ENCODE data around the gene BST2. TPM values are rescaled to one million over a fixed set of nuclear protein-coding genes. Genes with fewer than 3 reads are reported as not detected.

BST2 gene
- total and polyA plus RNA-seq, 4 donors: 25.6 to 239 (median 123) TPM

DNA sequence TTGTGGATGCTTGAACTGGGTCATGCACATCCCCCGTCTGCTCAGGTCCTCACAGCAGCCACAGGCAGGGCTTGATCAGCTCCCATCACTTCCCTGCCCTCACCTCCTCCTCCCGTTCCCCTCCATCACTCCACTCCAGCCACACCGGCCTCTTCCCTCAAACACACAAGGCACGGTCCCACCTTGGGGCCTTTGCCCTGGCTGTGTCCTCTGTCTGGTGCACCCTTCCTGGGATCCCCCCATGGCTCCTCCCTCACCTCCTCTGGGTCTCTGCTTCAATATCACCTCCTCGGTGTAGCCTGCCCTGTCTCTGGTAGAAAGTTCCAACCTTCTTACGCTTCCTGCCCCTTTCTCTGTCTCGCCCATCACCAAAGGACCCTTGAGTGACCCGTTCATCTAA lies 52.0 kb downstream of the BST2 start:
- 79% methylated on average over 8 of the region's 8 CpGs for WGBS
- H3K4me1 ChIP-seq (ENCODE audit: control insufficient read depth in 4 of 4, insufficient read depth in 4 of 4, low read length in 3 of 4): no peaks in the 10 kb centered on the region

More for the DNA sequence above, 52.0 kb downstream of the BST2 start:
- Histone ChIP-seq H3K4me3 (ENCODE audit: low read depth in 1 of 3, low read length in 3 of 3) (no peak overlapping the region), H3K27ac (ENCODE audit: low read depth in 1 of 2, low read length in 2 of 2) (no peak overlapping the region), H3K9ac (ENCODE audit: low read depth in 1 of 2, low read length in 2 of 2) (no peak overlapping the region), H3K27me3 (ENCODE audit: control insufficient read depth in 4 of 4, insufficient read depth in 4 of 4, low read length in 3 of 4) (no peaks in the 10 kb centered on the region), H3K9me3 (ENCODE audit: control insufficient read depth in 4 of 4, low read length in 3 of 4) (no peaks in the 10 kb centered on the region), H3K36me3 (ENCODE audit: control insufficient read depth in 4 of 4, insufficient read depth in 3 of 4, low read depth in 1 of 4, low read length in 3 of 4) (no peaks in the 10 kb centered on the region)
- DNase-seq (ENCODE audit: low spot score): no peak
- TF ChIP-seq CTCF (IDR thresholded peaks at IDR 0.05; ENCODE audit: low read depth, low read length, missing input control) (no peak), ZBTB33 (IDR thresholded peaks at IDR 0.05) (no peak), SP1 (IDR thresholded peaks at IDR 0.05) (no peak), ATF3 (IDR thresholded peaks at IDR 0.05) (no peak), TAF1 (conservative IDR thresholded peaks at IDR 0.05) (no peak), NR2F2 (IDR thresholded peaks at IDR 0.05) (no peak), HNF4A (conservative IDR thresholded peaks at IDR 0.05) (no peak), EGR1 (IDR thresholded peaks at IDR 0.05; ENCODE audit: low read depth in 2 of 2) (no peak), RXRA (IDR thresholded peaks at IDR 0.05) (no peak), GABPA (IDR thresholded peaks at IDR 0.05 in 1 of 2, conservative IDR thresholded peaks at IDR 0.05 in 1 of 2) (no peak), FOXA2 (IDR thresholded peaks at IDR 0.05) (no peak), HNF4G (IDR thresholded peaks at IDR 0.05) (no peak), JUND (IDR thresholded peaks at IDR 0.05) (no peak), RAD21 (IDR thresholded peaks at IDR 0.05) (no peak), YY1 (IDR thresholded peaks at IDR 0.05) (no peak), FOXA1 (IDR thresholded peaks at IDR 0.05) (no peak)
- TF ChIP-seq, protein P1, sequence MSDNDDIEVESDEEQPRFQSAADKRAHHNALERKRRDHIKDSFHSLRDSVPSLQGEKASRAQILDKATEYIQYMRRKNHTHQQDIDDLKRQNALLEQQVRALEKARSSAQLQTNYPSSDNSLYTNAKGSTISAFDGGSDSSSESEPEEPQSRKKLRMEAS (IDR thresholded peaks at IDR 0.05): no peak
- TF ChIP-seq, protein P2, sequence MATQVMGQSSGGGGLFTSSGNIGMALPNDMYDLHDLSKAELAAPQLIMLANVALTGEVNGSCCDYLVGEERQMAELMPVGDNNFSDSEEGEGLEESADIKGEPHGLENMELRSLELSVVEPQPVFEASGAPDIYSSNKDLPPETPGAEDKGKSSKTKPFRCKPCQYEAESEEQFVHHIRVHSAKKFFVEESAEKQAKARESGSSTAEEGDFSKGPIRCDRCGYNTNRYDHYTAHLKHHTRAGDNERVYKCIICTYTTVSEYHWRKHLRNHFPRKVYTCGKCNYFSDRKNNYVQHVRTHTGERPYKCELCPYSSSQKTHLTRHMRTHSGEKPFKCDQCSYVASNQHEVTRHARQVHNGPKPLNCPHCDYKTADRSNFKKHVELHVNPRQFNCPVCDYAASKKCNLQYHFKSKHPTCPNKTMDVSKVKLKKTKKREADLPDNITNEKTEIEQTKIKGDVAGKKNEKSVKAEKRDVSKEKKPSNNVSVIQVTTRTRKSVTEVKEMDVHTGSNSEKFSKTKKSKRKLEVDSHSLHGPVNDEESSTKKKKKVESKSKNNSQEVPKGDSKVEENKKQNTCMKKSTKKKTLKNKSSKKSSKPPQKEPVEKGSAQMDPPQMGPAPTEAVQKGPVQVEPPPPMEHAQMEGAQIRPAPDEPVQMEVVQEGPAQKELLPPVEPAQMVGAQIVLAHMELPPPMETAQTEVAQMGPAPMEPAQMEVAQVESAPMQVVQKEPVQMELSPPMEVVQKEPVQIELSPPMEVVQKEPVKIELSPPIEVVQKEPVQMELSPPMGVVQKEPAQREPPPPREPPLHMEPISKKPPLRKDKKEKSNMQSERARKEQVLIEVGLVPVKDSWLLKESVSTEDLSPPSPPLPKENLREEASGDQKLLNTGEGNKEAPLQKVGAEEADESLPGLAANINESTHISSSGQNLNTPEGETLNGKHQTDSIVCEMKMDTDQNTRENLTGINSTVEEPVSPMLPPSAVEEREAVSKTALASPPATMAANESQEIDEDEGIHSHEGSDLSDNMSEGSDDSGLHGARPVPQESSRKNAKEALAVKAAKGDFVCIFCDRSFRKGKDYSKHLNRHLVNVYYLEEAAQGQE (IDR thresholded peaks at IDR 0.05): no peak

Other genes with a start within 250 kb of the BST2 start
- 10 to 100 TPM in 1 of 2 donors, 1 to 10 TPM in 1; 9.6 to 13.6 TPM for gene USE1, start 190.3 kb downstream of the BST2 start, total RNA-seq
- gene USE1, start 190.3 kb downstream of the BST2 start, polyA plus RNA-seq: 10 to 100 TPM; 22.6 to 27.8 TPM
- 10 to 100 TPM in 1 of 2 donors, 1 to 10 TPM in 1; 4.9 to 10.5 TPM for gene OCEL1, start 179.4 kb downstream of the BST2 start, total RNA-seq
- 10 to 100 TPM; 31.1 to 32.5 TPM for gene OCEL1, start 179.4 kb downstream of the BST2 start, polyA plus RNA-seq
- gene NR2F6, start 159.7 kb downstream of the BST2 start, total RNA-seq: 10 to 100 TPM; 52.2 to 86.1 TPM
- gene NR2F6, start 159.7 kb downstream of the BST2 start, polyA plus RNA-seq: 10 to 100 TPM; 30.5 to 53.1 TPM
- 1 to 10 TPM; 2.1 to 2.6 TPM for gene USHBP1, start 140.9 kb downstream of the BST2 start, total RNA-seq
- gene USHBP1, start 140.9 kb downstream of the BST2 start, polyA plus RNA-seq: 1 to 10 TPM; 1.2 to 1.6 TPM
- 10 to 100 TPM; 29.3 to 47.0 TPM for gene BABAM1, start 138.2 kb downstream of the BST2 start, total RNA-seq
- gene BABAM1, start 138.2 kb downstream of the BST2 start, polyA plus RNA-seq: 10 to 100 TPM; 31.3 to 35.7 TPM
- 10 to 100 TPM in 1 of 2 donors, under 1 TPM in 1; 0.42 to 43.2 TPM for gene ANKLE1, start 123.7 kb downstream of the BST2 start, total RNA-seq
- under 1 TPM; 0.10 to 0.15 TPM for gene ANKLE1, start 123.7 kb downstream of the BST2 start, polyA plus RNA-seq
- 10 to 100 TPM in 1 of 2 donors, 1 to 10 TPM in 1; 6.3 to 26.9 TPM for gene ABHD8, start 102.2 kb downstream of the BST2 start, total RNA-seq
- 10 to 100 TPM in 1 of 2 donors, 1 to 10 TPM in 1; 8.6 to 20.2 TPM for gene ABHD8, start 102.2 kb downstream of the BST2 start, polyA plus RNA-seq
- 100 to 1,000 TPM in 1 of 2 donors, 10 to 100 TPM in 1; 23.3 to 123 TPM for gene MRPL34, start 99.8 kb downstream of the BST2 start, total RNA-seq
- gene MRPL34, start 99.8 kb downstream of the BST2 start, polyA plus RNA-seq: 100 to 1,000 TPM; 158 to 301 TPM
- gene DDA1, start 96.1 kb downstream of the BST2 start, total RNA-seq: 10 to 100 TPM in 1 of 2 donors, 1 to 10 TPM in 1; 7.9 to 13.5 TPM
- 10 to 100 TPM; 28.2 to 37.9 TPM for gene DDA1, start 96.1 kb downstream of the BST2 start, polyA plus RNA-seq
- 1 to 10 TPM; 1.8 to 5.8 TPM for gene ANO8, start 70.8 kb downstream of the BST2 start, total RNA-seq
- gene ANO8, start 70.8 kb downstream of the BST2 start, polyA plus RNA-seq: 1 to 10 TPM in 1 of 2 donors, under 1 TPM in 1; 0.75 to 2.3 TPM
- gene GTPBP3, start 68.1 kb downstream of the BST2 start, total RNA-seq: 10 to 100 TPM in 1 of 2 donors, 1 to 10 TPM in 1; 9.8 to 15.5 TPM
- gene GTPBP3, start 68.1 kb downstream of the BST2 start, polyA plus RNA-seq: 1 to 10 TPM; 4.9 to 9.4 TPM
- gene PLVAP, start 28.3 kb downstream of the BST2 start, total RNA-seq: 10 to 100 TPM in 1 of 2 donors, 1 to 10 TPM in 1; 7.4 to 11.8 TPM
- 1 to 10 TPM; 4.2 to 9.9 TPM for gene PLVAP, start 28.3 kb downstream of the BST2 start, polyA plus RNA-seq
- under 1 TPM in 1 of 2 donors, not detected in 1; 0.50 TPM for gene CCDC194, start 11.4 kb downstream of the BST2 start, total RNA-seq
- gene CCDC194, start 11.4 kb downstream of the BST2 start, polyA plus RNA-seq: under 1 TPM in 1 of 2 donors, not detected in 1; 0.12 TPM
- gene MVB12A, start 14.4 kb upstream of the BST2 start, total RNA-seq: 10 to 100 TPM in 1 of 2 donors, 1 to 10 TPM in 1; 9.8 to 17.2 TPM
- gene MVB12A, start 14.4 kb upstream of the BST2 start, polyA plus RNA-seq: 10 to 100 TPM; 14.3 to 22.8 TPM
- gene TMEM221, start 43.0 kb upstream of the BST2 start, total RNA-seq: under 1 TPM; 0.08 to 0.14 TPM
- gene TMEM221, start 43.0 kb upstream of the BST2 start, polyA plus RNA-seq: under 1 TPM; 0.06 to 0.15 TPM
- gene NXNL1, start 55.3 kb upstream of the BST2 start, total RNA-seq: not detected
- gene NXNL1, start 55.3 kb upstream of the BST2 start, polyA plus RNA-seq: not detected
- 1 to 10 TPM; 3.5 to 7.4 TPM for gene SLC27A1, start 64.9 kb upstream of the BST2 start, total RNA-seq
- 1 to 10 TPM; 2.4 to 4.4 TPM for gene SLC27A1, start 64.9 kb upstream of the BST2 start, polyA plus RNA-seq
- gene PGLS, start 106.0 kb upstream of the BST2 start, total RNA-seq: 10 to 100 TPM; 16.9 to 25.7 TPM
- 10 to 100 TPM; 32.8 to 62.2 TPM for gene PGLS, start 106.0 kb upstream of the BST2 start, polyA plus RNA-seq
- 10 to 100 TPM; 22.4 to 32.2 TPM for gene COLGALT1, start 150.0 kb upstream of the BST2 start, total RNA-seq
- 10 to 100 TPM; 14.4 to 22.5 TPM for gene COLGALT1, start 150.0 kb upstream of the BST2 start, polyA plus RNA-seq

Measured in liver (tissue), 9 donors.